Measurements from ENCODE around the gene GAPDHS. TPM values are rescaled to one million over a fixed set of nuclear protein-coding genes. Genes with fewer than 3 reads are reported as not detected.

GAPDHS gene
- total and polyA plus RNA-seq, 2 of the 4 experiments (the other 2 are of a cell fraction): not detected

GRCh38 chr19:35544110-35544802 lies 11.0 kb downstream of the GAPDHS start:
- peak overlapping the region; percentile 90; the same call in 1 of the 2 replicates for H3K27ac ChIP-seq (ENCODE audit: insufficient read depth, low read length)
- H2BK5ac ChIP-seq (ENCODE audit: low read depth, low read length, poor library complexity, severe bottlenecking): no peak overlapping the region
- H3K79me1 ChIP-seq (ENCODE audit: low read depth in 1 of 2, low read length in 2 of 2): peaks cover 31 to 50% of the 10 kb centered on the region in 2 experiments
- H2BK15ac ChIP-seq (ENCODE audit: low read depth, low read length): no peak overlapping the region
- H2AK9ac ChIP-seq (replicated peaks; ENCODE audit: low read depth, low read length, poor library complexity): peak overlapping the region; percentile 95
- BruUV-seq (replicated peaks): no TSS peak
- peak overlapping the region; percentile 87 for H2AK5ac ChIP-seq (ENCODE audit: low read depth, low read length)
- peak overlapping the region; percentile 85 for H3K23ac ChIP-seq (ENCODE audit: low read depth, low read length)
- CTCF ChIA-PET: no interaction called here
- H3K56ac ChIP-seq (ENCODE audit: extremely low read depth, insufficient read depth, low read length): peak overlapping the region; percentile 57; the same call in 1 of the 2 replicates
- H3K27me3 ChIP-seq (ENCODE audit: control insufficient read depth, insufficient read depth, low read length): no peaks in the 10 kb centered on the region
- WGBS, 2 experiments (ENCODE audit: extremely low coverage in 2 of 2, insufficient read length in 1 of 2): no CpG with 5 or more reads among the region's 3 CpGs
- no peak overlapping the region for H2BK20ac ChIP-seq (ENCODE audit: low read depth, low read length)
- peak overlapping the region; percentile 93; the same call in 1 of the 2 replicates for H3K14ac ChIP-seq (replicated peaks; ENCODE audit: low read depth, low read length)
- peak overlapping the region; percentile 99 for H2AFZ ChIP-seq (replicated peaks; ENCODE audit: low read length, poor library complexity)
- in situ Hi-C loops (cut with MboI; ENCODE audit: low sequenced_read_pairs): no loop called here
- peak overlapping the region; percentile 79; the same call in 1 of the 2 replicates for H4K91ac ChIP-seq (ENCODE audit: insufficient read depth, low read depth, low read length)
- 0 out of 2 replicates have a peak, but pooled peaks cover 3% of the 10 kb centered on the region for H4K20me1 ChIP-seq (ENCODE audit: insufficient read depth, low read length)
- peak overlapping the region; percentile 79 for H4K5ac ChIP-seq (ENCODE audit: low read depth, low read length)
- peak overlapping the region; percentile 90 for H3K9ac ChIP-seq (ENCODE audit: low read depth, low read length)
- no peak overlapping the region for H2BK120ac ChIP-seq (ENCODE audit: low read depth, low read length)
- TF ChIP-seq CEBPB (IDR thresholded peaks at IDR 0.05; ENCODE audit: low read depth, low read length) (peak; percentile 21; the same call in 1 of the 2 replicates), SMC3 (IDR thresholded peaks at IDR 0.05; ENCODE audit: low read depth, low read length) (no peak), RCOR1 (IDR thresholded peaks at IDR 0.05; ENCODE audit: insufficient replicate concordance, low read length) (no peak), POLR2A (IDR thresholded peaks at IDR 0.05; ENCODE audit: low read depth, low read length) (no peak), RFX5 (IDR thresholded peaks at IDR 0.05; ENCODE audit: low read depth, low read length) (no peak), BHLHE40 (IDR thresholded peaks at IDR 0.05; ENCODE audit: low read depth, low read length) (no peak), MXI1 (IDR thresholded peaks at IDR 0.05; ENCODE audit: borderline replicate concordance, low read depth, low read length) (no peak)
- H3K18ac ChIP-seq (ENCODE audit: low read depth, low read length): no peak overlapping the region
- intact Hi-C loops (cut with micrococcal nuclease): loop anchor here (2.0 kb wide), 1 partner anchor 33 kb away; no protein-coding TSS in a partner anchor
- H3K4me2 ChIP-seq (ENCODE audit: low read depth, low read length): peak overlapping the region; percentile 98
- peaks cover 4% of the 10 kb centered on the region; the same call in 1 of the 2 replicates for H3K36me3 ChIP-seq (ENCODE audit: control insufficient read depth, insufficient read depth, low read length)
- peak overlapping the region; percentile 91 to 97; a peak in 3 of 4 replicates for H4K8ac ChIP-seq (ENCODE audit: low read depth in 2 of 2, low read length in 2 of 2)
- ATAC-seq (ENCODE audit: low read depth) (no peak), DNase-seq (no peak)
- peak overlapping the region; percentile 91 for H3K4me3 ChIP-seq (ENCODE audit: insufficient read depth, low read depth, low read length)
- POLR2A ChIA-PET (ENCODE audit: unreplicated experiment): no interaction called here
- peak overlapping the region; percentile 87; the same call in 1 of the 2 replicates for H3K4ac ChIP-seq (ENCODE audit: low read depth, low read length)
- peaks cover 8% of the 10 kb centered on the region for H3K4me1 ChIP-seq (ENCODE audit: control insufficient read depth, insufficient read depth, low read length)
- dilution Hi-C loops (cut with HindIII; ENCODE audit: low sequenced_read_pairs, unreplicated experiment): no loop called here
- peaks cover 9% of the 10 kb centered on the region; the same call in 1 of the 2 replicates for H3K9me1 ChIP-seq (ENCODE audit: insufficient read depth, low read length)
- no peaks in the 10 kb centered on the region for H3K9me3 ChIP-seq (ENCODE audit: control insufficient read depth, insufficient read depth, low read length)
